Loucy (cell line): ENCODE data around the gene IRF1.

ENCODE experiments used
- CTCF ChIP-seq: fragments of 200-600 bp; sonication (generic); conservative IDR thresholded peaks from 2 replicates; pipeline ENCODE4 v1.5.1; 2014; ENCODE audit warnings: mild to moderate bottlenecking, antibody characterized with exemption, low read length
- EZH2phosphoT487 ChIP-seq: fragments of 200-600 bp; IDR thresholded peaks from 2 replicates; pipeline ENCODE4 v1.6.1; 2018; ENCODE audit warnings: antibody characterized with exemption, mild to moderate bottlenecking, moderate library complexity, borderline replicate concordance

- TF ChIP-seq CTCF (no peak), EZH2phosphoT487 (no peak)
These were observed 49.1 kb upstream of the IRF1 start for GRCh38 chr5:132539716-132540115.
